ENCODE data around the gene ZNF2.

Gene ZNF2

DNA sequence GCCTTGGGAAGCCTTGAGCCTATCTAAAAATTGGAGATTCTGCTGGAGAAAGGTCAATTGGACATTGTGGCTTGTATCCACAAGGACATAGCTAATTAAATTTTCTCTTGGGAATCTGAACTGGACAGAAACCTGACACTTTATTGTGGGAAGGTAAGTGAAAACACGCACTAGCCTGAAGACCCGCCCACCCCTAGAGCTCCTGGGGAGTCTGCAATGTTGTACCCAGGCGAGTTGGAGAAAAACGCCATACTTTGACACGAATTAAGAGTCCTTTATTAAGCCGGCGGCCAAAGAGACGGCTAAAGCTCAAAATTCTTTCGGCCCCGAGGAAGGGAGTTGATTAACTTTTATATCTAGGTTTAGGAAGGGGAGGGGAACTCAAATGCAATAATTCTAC, 40.5 kb downstream of the ZNF2 start:
- no peak for DNase-seq (ENCODE audit: low read depth)

DNA sequence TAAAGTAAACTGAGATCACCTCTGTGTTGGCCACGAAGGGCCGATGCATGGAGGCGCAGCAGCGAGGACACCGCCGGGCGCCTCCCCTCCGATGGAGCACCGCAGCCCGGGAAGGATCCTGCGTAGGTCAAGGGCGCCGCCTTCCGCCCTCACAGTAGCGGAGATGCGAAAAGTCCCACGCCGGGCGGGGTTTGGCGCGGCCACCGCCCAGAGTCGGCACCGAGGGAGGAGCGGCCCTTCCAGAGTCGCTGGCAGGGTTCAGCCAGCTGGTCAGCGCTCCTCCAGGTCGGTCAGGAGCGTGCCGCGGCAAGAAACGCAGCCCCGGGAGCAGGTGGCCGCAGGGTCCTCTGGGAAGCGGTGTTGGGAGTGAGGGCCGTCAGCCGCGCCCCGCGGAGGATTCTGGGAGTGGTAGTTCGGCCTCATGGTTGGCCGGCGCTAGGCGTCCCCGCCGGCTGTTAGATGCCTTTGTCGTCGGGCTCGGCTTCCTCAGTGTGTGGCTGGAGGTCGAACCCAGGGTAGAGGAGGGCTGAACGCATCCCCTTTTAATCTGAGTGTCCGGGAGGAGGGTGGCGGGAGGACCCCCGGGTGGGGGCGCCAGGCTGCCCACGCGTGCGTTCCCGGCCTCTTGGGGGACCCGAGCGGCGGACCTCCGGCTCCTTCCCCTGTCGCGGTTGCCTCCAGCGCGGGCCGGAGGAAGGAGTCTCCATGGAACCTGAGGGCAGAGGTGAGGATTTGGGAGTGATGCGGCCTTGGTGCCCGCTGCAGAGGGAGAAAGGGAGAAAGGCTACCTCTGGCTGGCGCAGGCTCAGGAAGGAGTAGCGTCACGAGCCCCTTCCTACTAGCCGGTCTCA, 41.7 kb downstream of the ZNF2 start, which contains the start of gene ZNF892:
TSS of gene ZNF892 (plus strand) at position 411 of the 851 bp plus-strand sequence. CDS start at position 706, 295 bp downstream.
- peak; percentile 55 for DNase-seq (ENCODE audit: low read depth)

DNA sequence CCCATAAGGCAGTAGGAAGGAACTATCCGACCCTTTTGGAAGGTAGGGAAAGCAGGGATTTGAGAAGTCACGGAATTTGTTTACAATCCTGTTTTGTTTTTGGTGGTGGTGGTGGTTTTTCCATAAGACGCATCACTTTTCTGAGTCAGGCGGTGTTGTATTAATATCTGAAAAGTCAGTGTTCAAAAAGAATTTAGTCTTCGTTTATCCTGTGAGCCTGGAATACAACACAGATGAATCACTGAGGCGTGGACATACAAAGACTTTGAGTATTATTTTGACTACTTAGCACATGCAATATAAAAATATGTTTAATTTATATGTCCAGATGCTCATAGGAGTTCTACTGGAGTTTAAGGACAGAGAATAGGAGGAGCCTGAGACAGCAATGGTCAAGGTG, 42.5 kb downstream of the ZNF2 start:
- no peak for DNase-seq (ENCODE audit: low read depth)

DNA sequence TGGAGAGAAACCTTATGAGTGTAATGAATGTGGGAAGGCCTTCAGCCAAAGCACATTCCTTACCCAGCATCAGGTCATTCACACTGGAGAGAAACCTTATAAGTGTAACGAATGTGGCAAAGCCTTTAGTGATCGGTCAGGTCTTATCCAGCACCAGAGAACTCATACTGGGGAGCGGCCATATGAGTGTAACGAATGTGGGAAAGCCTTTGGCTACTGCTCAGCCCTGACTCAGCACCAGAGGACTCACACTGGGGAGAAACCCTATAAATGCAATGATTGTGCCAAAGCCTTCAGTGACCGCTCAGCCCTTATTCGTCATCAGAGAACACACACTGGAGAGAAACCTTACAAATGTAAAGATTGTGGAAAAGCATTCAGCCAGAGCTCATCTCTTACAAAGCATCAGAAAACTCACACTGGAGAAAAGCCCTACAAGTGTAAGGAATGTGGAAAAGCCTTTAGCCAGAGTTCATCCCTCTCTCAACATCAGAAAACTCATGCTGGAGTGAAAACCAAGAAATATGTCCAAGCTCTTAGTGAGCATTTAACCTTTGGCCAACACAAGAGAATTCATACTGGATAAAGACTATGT, 49.5 kb downstream of the ZNF2 start:
- DNase-seq (ENCODE audit: low read depth), result no peak

DNA sequence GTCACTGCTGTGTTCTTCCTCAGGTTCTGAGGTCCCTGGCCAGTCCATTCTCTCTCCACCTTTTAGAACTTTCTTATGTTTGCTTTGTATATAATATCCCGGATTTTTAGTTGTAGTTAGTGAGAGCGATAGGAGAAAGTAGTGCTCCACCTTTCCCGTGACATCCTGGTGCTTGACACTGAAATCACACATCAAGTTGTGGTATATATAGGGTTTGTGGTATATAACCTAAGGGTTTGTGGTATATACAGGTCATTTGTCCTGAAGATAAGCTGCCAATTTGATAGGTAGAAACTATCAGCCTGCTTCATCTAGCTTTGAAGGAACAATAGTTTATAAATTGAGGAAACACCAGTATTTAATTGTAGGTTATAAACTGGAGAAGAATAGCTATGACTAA, 54.8 kb downstream of the ZNF2 start:
- no peak for DNase-seq (ENCODE audit: low read depth)

DNA sequence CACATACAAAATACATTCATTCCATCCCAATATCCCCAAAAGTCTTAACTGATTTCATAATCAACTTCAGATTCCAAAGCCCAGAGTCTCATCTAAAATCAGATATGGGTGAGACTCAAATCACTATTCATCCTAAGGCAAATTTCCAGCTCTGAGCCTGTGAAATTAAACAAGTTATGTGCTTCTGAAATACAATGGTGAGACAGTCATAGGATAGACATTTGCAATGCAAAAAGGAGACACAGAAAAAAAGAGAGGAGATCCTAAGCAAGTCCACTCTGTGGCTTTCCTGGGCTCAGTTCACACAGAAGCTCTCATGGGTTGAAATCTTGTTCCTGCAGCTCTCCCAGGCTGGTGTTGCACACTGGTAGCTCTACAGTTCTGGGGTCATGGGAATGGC, 60.0 kb downstream of the ZNF2 start:
- DNase-seq (ENCODE audit: low read depth), result peak; percentile 42

DNA sequence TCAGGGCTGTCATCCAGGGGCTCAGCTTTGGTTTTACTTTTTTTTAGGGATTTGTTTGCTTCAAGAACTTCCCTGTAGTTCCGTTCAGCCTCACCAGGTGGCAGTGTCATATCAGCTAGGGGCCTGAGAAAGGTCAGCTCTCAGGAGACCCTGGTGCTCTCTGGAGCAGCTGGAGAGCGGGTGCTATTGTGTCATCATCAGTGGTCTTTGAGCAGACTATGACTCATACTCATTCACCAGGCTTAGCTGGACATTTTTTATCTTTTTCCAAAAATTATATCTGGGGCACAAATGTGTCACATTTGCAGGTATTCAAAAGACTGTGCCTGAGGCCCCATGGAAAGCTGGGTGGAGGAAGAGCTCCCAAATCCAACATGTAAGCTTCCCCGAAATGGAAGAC, 66.1 kb downstream of the ZNF2 start:
- DNase-seq (ENCODE audit: low read depth), result peak; percentile 45

DNA sequence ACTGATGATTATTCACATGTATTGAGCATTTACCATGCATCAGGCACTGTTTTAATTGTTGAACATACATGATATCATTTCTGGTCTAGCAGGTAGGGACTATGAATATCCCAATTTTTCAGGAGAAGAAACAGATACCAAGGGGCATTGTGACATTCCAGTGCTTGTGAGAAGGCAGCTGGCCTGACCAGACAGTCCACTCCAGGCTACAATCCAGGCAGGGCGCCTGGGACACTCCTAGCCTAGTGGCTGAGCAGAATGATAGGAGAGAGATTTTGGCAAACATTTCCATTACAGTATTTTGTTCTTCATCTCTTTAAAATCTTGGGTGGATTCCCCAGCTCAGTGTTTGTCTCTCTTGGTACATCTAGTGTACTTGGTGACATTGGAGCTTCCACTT, 66.6 kb downstream of the ZNF2 start:
- DNase-seq (ENCODE audit: low read depth), result no peak
